NCI-H1417 treated with DMSO at 0.1 percent for 48 hours (cell line): ENCODE data around the gene NOL4L.

ENCODE experiments used
- DNase-seq: peaks from one replicate; lab custom pipeline; 2025; lab: John Stamatoyannopoulos, UW

Gene NOL4L

DNA sequence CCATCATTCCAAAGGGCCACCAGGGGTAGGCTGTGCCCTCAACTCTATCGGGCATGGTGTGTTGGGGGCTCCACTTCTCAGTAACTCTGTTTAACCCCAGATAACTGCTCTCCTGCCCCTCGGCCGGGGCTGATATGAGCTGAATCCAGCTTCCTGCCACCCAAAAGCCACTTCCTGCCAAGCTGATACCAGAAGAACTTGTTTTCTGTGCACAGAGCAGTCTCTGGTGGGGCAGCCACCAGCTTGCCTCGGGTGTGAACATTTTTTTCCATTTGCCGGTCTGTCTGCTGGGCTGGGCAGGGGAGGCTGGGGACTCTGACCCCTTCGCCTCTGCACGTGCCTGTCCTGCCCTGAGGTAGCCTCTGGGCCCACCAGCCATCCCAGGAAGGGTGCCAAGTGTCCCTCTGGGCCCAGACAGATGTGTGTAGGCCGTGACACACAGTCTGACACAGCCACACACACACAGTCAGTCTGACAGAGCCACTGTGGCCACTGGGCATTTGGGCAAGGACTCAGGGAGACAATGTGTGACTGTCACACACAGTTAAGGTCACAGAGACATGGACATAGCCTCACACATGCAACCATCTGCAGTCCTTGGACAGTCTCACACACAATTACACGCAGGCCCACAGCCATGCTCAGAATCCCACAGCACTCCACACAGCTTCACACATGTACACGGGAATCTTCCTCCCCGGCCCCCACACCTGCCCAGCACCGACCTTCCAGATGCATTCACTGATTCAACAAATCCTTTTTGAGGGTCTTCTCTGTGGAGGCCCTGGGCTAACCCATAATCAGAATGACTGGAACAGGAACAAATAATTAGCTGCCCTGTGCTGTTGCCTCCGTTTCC, 45.1 kb downstream of the NOL4L start:
- DNase-seq = no peak

DNA sequence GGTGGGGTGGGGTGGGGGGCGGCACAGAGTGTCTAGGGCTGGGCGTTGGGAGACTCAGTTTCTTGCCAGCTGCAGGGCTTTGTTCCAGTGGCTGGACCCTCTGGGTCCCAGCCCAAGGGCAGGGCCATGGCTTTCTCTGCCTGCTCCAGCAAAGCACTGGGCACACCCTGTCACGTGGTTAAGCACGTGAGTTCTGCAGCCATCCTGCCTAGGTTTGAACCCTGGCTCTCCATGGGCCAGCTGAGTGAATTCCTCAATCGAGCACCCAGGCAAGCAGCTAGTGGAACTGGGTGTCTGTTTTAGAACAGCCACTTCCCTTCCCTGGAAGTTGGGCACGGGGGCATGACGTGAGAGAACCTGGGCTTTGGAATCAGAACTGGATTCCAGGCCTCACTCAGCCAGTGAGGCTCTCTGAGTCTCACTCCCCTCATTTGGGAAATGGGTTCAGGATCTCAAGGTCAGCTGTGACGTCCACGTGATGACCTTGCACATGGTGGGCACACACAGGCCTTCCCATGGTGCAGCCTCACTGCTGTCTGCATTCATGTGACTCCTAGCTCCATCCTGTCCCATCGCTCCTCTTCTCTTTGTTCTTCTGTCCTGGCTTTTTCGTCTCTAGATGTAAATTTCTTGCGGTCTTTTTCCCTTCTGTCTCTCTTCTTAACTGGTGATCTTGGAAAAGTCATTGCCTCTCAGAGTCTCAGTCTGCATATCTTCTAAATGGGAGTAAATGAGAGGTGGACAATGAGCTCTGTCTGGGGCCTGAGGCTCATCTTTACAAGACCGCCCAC, 45.9 kb downstream of the NOL4L start:
- no peak for DNase-seq

DNA sequence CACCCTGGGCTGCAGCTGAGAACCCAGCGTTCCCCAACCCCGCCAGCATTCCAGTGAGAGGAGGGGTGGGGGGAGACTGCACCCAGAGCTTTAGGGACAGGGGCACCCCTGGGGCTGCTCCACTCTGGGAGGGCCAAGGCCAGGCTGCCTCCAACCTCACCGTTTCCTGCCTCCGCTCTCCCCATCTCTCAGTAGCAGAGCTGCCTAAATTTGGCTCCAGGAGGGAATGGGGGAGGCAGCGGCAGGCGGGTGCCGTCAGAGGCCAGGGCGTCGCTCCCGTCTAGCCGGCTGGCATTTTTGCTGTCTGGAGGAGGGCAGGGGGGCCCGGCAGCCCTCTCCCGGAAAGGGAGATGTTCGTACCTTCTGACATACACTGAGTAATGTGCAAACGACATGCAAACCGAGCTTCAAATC, 46.6 kb downstream of the NOL4L start:
- DNase-seq = no peak

DNA sequence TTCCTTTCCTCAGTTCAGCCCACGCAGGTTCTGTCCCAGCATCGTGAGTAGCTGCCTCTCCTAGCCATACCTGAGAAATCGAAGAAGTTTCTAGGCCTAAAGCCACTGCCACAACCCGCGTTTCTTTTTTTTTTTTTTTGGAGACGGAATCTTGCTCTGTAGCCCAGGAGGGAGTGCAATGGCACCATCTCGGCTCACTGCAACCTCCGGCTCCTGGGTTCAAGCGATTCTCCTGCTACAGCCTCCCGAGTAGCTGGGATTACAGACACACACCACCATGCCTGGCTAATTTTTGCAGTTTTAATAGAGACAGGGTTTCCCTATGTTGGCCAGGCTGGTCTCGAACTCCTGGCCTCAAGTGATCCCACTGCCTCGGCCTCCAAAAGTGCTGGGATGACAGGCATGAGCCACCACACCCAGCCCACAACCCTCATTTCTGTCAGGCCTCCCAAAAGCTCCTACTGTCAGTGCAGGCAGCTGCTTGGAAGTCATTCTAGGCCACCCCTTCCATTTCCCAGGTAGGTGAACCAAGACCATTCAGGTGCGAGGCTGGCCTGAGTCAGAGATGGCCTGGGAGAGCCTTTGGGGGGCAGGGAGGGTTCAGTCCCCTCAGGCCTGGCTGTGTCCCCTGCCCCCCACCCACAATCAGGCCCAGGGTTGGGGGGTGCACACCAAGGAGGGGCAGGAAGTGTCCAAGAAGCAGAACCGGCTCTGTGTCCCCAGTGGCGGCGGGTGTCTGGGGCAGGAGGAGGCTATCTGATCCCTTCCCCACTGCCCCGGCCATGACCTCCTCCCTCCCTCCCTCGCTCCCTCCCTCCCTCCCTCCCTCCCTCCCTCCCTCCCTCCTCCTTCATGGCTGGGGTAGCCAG, 47.2 kb downstream of the NOL4L start:
- no peak for DNase-seq

DNA sequence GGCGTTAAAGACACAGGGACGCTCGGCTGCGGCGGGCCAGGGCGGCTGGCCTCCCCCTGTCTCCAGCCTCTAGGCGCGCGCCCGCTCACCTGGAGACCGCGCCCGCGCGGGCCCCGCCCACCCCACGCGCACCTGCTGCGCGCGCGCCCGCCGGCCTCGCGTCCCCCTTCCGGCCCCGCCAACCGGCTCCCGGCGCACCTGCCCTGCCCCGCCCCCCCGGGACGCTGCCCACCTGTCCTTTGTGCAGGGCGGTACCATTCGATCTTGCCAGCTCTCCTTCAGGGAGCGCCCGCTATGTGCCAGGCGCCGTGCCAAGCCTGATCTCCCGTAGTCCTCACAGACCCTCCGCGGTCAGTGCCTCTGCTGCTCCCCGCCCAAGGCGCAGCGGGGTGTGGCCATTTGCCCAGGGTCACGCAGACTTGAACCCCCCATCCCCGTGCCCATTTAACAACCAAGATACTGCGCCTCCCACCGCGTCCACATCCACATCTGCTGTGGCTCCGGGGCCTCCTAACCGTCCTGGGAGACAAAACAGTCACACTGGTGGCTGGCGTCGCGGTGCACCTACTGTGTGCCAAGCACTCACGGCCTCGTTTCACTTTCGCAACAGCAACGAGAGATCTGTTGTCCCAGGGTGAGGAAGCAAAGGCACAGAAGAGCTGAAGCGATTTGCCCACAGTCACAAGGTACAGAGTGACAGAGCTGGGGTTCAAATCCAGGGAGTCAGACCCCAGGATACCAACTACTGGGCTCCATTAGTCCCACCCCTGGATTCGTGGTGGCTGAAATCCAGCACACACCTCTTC, 48.1 kb downstream of the NOL4L start:
- peak; percentile 82 for DNase-seq

DNA sequence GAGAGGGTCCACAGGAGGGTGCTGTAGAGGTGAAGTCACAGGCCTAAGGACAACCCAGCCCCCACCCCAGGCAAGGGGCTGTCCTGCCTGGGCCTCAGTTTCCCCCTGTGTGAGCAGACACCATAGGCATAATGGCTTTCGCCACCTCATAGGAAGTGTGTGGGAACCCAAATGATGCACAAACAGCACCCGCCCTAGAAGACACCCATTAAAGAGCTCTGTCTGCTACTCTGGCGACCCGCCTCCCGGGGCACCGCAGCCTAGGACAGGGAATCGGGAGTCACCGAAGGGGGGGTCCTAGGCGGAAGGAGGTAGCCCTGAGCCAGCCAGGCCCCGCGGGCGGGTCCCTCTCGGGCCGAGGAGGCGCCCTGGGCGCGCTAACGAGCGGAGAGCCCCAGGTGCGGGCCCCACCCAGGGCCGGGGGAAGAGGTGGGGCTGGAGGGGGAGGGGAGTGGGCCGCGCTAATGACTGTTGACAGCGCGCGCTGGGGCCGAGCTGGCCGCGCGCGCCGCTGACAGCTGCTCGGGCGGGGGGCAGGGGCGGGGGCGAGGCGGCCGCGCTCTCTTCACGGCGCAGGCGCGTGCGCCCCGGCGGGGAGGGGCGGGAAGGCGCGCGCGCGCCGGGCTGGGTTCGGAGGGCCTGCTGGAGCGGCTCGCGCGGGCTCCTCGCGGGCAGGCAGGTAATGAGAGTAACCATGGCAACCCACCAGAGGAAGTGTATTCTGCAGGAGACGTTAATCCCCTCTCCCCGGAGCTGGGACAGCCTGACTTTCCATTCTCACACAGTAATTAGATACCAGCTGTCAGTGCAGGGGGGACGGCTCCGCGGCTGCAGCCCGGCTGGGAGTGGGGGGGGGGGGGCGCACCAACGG, 48.9 kb downstream of the NOL4L start:
- peak; percentile 93 for DNase-seq

DNA sequence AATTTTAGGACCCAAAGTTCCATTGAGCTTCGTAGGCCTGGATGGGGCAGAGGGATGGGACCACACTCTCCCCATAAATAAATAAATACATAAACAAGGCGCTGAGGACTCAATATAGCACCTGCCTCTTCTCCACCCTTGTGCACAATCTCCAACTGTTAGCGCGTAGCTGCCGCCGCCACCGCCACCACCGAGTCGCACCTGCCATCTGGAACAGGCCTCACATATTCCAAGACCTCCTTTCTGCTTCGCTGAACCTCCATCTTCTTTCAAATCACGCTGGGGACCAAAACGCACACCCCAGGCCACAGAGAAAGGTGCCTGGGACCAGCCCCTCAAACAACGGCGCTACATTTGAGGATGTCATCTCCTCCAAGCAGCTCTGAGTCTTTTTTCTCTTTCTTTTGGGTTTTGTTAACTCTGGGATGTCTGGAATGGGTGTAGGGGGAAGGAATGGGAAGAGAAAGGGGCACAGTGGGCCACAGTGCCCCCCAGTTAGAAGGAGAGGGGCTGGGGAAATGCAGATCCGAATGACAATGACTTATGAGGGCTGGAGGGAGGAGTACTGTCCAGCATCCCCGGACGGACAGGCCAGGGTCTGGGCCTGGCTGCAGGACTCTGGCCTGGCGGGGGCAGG, 49.7 kb downstream of the NOL4L start:
- DNase-seq = peak; percentile 82

DNA sequence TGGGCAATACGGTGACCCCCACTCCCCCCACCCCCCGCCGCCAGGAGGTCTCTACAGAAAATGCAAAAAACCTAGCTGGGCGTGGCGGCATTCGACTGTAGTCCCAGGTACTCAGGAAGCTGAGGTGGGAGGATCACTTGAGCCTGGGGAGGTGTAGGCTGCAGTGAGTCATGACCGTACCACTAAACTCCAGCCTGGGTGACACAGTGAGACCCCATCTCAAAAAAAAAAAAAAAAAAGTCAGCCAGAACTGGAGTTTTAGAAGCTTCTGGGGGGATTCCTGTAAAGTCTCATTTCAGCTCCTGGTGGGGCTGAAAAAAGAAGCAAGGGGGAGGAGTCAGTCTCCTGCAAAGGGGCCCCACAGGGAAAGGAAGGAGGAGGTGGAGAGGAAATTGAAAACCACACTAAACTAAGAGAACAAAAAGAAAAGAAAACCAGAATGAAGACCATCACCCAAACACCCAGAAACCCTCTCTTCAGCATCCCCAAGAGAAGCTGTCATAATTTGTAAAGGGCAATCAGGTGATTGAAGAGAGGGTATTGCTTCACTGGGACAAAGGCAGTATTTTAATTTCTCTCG, 50.4 kb downstream of the NOL4L start:
- DNase-seq = no peak

DNA sequence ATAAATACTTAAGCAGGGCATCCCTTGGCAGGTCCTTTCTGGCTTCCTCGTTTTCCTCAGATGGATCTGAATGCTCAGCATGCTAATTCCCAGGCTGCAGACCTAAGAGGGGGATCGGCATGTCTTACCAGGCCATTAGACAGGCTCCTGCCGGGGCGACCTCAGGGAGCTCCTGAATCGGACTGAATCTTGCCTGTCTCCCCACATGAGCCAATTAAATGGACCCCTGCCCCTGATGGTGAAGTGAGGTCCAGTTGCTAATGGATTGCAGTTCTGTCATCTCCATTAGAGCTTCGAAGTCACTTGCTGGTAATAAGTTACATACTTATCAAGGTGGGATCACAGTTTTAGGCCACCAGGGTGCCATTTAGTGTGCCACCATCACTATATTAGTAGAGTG, 51.4 kb downstream of the NOL4L start:
- DNase-seq = no peak

DNA sequence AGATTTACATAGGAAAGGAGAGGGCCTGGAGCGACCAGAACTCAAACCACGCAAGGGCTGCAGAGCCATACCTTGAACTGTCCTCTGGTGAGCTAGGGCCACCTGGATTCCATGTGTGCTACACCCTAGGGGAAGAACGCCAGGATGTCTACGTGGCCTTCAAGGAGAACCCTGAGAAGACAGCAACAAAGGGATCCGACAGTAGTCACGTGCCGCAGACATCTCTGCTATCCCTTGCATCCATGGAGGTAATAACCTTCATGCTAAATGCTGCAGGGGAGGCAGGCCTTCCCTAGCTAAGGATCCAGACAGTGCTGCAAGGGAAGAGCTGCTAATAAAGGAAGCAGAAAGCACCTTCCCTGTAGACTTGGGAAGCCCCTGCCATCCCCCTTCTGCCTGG, 52.9 kb downstream of the NOL4L start:
- DNase-seq = no peak

DNA sequence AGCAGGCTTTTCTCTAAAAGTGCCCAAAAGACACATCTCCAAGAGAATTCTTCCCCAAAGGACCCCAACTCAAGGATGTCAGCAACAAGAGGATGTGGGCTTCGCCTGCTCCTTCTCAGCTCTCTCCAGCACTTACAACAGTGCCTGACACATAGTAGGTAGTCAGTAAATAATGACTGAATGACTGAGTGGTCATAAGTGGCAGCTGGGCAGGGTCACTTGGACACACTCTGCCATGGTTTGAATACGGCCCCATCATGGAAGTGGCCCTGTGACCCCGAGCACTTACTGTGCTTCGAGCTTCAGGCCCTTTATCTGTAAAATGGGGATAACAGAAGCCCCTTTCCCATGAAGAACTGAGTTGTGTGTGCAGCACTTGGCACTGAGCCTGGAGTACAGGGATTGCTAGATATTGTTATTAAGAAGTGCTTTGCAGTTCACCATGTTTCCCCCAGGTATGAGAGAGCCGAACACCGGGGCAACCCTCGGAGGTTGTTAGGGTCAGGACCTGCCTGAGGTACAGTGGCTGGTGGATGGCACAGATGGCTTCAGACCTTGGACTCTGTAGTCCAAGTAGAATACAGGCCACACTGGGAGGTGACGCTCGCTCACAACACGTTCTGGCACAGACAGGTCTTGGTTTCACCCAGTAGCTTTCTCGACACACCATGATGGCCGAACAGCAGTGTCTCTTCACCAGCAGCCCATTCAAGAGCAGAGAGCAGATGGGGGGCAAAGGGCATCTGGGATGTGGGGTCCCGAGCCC, 56.0 kb downstream of the NOL4L start:
- DNase-seq = no peak

DNA sequence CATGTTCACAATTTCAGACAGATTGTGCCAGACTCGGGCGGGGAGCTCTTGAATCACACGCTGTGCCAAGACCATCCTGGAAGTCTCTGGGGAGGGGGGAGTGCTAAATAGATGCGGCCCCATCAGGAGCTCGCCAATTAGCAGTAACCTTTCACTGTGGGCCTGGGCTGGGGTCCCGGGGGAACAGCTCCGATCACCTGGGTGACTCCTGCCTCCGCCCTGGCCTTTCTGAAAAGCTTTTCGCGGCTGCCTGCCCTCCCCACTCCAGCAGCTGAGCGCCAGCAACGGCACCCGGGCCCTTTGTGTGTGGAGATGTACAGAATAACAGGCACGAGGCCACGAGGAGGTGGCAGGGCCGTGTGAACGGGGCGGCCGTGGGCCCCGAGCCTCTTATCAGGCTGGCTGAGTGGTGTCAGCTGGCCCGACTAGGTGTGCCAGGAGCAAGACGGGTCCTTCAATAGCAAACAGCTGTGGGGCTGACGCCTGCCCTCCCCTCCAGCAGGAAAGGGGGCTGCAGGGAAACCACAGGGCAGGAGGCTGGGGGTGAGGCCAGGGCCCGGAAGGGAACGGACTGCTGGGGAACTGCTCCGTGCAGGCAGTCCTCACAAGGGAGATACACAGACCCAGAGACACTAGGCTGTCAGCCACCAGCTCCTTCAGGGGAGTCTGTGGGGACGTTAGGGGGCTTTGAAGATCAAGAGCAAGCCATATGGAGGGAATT, 56.8 kb downstream of the NOL4L start:
- DNase-seq = no peak

DNA sequence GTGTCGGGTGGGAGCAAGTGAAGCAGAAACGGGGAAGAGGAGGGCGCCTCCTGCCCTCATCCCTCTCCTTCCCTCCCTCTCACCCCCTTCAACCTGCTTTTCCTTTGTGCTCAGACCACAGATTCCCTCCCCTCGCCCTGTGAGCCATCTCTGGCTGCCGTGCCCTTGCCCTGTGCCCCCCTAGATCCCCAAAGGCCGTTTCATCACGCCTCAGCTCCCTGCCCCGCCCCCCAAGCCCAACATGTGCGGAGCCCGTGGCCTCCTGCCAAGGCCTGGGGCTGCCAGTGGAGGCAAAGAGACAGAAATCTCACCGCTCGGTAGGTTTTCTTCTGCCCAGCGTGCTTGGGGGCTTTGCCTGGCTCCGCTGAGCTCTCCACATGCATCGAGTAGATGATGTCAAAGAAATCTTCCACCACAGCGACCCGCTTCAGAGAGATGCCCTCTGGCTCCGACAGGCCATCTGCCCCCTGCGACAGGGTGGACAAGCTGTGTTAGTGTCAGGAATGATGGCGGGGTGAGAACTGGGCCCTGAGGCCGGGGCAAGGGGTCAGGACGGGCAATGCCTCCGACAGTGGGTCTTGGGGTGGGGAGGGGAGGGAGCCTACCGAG, 57.6 kb downstream of the NOL4L start:
- DNase-seq = no peak

DNA sequence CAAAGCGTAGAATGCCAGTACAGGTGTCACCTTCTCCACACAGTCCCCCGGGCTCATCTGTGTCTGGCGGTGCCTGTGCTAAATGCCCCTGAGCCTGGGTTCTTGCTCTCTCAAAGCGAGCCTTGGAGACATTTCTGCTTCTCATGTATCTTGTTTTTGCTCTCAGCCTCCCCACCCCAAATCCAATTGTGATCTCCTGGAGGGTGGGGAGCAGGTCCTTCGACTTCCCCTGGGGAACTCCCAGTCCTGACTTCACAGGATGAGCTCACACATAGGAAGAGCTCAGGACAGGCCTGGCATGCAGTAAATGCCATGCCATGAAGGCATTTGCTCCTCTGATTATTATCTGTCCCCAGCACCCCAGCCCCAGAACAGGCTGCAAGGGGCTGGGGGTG, 58.1 kb downstream of the NOL4L start:
- DNase-seq = no peak

DNA sequence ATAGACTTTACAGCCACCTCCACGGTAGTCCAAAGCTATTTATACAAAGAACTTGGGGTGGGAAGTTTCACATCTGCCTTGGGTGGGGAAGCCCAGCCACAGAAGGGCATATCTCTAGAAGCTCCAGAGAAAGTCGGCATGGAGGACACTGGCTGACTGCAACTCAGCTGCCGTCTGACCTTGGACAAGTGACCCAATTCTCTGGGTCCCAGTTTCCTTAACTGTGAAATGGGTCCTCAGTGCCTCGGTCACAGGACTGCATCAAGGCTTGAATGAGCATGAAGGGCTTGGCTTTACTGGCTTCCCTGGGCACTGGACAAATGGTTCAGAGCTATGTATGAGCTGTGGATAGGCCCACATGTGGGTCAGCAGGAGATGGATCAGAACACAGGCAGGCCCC, 58.6 kb downstream of the NOL4L start:
- DNase-seq = no peak

DNA sequence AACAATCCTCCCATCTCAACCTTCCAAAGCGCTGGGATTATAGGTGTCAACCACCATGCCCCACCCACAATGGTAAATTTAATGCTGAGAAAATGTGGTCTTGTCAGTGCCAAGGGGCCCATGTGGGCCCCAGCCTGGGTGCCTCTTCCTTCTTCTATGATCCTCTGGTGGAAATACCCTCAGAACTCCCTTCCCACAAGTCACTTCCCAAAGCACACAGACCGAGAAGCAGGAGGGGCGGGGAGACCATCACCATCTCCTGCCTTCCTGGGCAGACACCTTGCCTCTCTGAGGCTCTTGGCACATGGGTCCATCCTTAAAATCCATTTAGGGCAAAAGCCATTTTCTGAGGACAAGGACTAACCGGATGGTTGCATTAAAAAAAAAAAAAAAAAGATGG, 59.0 kb downstream of the NOL4L start:
- no peak for DNase-seq

DNA sequence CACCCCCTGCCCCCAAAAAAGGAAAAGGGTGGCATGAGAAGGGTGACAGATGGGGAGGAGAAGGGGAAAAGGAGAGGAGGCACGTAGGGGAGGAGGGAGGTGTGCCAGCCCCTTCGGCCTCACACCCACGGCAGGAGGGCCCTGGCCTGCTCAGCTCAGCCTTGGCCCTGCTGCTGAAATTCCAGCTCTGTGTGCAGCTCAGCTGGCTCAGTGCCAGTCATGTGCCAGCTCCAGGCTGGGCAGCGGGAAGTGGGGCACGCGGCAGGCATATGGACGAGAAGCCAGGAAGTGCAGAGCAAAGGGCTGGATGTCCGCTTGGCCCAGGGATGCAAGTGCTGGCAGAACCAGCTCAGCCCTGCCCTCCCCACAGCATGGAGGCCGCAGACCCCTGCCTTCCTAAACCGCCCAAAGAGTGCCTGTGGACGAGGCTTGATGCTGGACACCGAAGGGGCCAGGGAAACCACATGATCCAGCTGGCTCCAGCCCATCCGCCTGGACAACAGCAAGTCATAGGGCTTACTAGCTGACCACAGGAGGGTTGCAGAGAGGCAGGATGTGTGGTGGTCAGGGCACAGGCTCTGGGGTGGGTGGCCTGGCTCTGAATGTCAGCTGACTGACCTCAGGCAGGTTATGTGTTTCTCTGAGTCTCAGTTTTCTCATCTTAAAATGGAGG, 60.2 kb downstream of the NOL4L start:
- no peak for DNase-seq
